B cell (primary cell): ENCODE data around the gene COL6A1. TPM values are rescaled to one million over a fixed set of nuclear protein-coding genes. Genes with fewer than 3 reads are reported as not detected.

ENCODE experiments used
- ATAC-seq: fragments of 200-7000 bp; cut with Tn5 transposase; one replicate; pipeline ENCODE4 v1.10.0; 2021; ENCODE audit warnings: low read depth, mild to moderate bottlenecking, moderate number of reproducible peaks, moderate library complexity
- CTCF ChIA-PET: fragments of 350-600 bp; sonication (Branson Sonifier 250); formaldehyde crosslinking; loops from one replicate; lab custom pipeline; 2021; ENCODE audit warnings: antibody characterized with exemption, inconsistent platforms; lab: Charles Lee
- POLR2A ChIA-PET: fragments of 350-600 bp; sonication (Branson Sonifier 250); formaldehyde crosslinking; loops from one replicate; lab custom pipeline; 2021; ENCODE audit warnings: antibody characterized with exemption; lab: Charles Lee
- DNase-seq: peaks from one replicate; pipeline ENCODE4 v3.0.0; 2013
- H2AFZ ChIP-seq: 2 replicates; pipeline ENCODE4 v1.6.1; 2012; ENCODE audit warnings: mild to moderate bottlenecking, low read depth, low read length; ENCODE audit not compliant: insufficient read depth, poor library complexity, severe bottlenecking
- H3K27ac ChIP-seq, 2 donors: 1 replicate in 1 of 2; 2 replicates in 1 of 2; pipeline ENCODE4 v1.5.1; 2012 to 2013; ENCODE audit warnings: low read length in 2 of 2, mild to moderate bottlenecking in 2 of 2, moderate library complexity in 1 of 2
- H3K27me3 ChIP-seq, 4 experiments: fragments of 200-600 bp in 1 of 4; sonication (generic) in 1 of 4; replicated peaks in 1 of 4; 1 replicate in 2 of 4; 2 replicates in 2 of 4; pipeline versions ENCODE4 v1.6.1 to v1.7.0; 2013 to 2016; ENCODE audit warnings: low read length in 3 of 4, mild to moderate bottlenecking in 2 of 4, mixed read lengths in 1 of 4, moderate library complexity in 1 of 4; ENCODE audit not compliant: insufficient read depth in 4 of 4, control insufficient read depth in 3 of 4; ENCODE audit errors: control extremely low read depth in 1 of 4
- H3K36me3 ChIP-seq, 2 experiments: replicated peaks in 1 of 2; 1 replicate in 1 of 2; 2 replicates in 1 of 2; pipeline versions ENCODE4 v1.6.1 to v1.7.1; 2013; ENCODE audit warnings: low read length in 1 of 2; ENCODE audit not compliant: insufficient read depth in 2 of 2, control insufficient read depth in 1 of 2; ENCODE audit errors: control extremely low read depth in 1 of 2, extremely low read depth in 1 of 2
- H3K4me1 ChIP-seq, 2 donors: fragments of 200-600 bp in 1 of 2; sonication (generic) in 1 of 2; 1 replicate in 1 of 2; 2 replicates in 1 of 2; pipeline versions ENCODE4 v1.5.1 to v1.6.1; 2013 to 2017; ENCODE audit warnings: low read length in 2 of 2; ENCODE audit not compliant: control insufficient read depth in 2 of 2, insufficient read depth in 2 of 2
- H3K4me2 ChIP-seq: replicated peaks from 2 replicates; pipeline ENCODE3; 2012; ENCODE audit warnings: mild to moderate bottlenecking, low read depth, low read length; ENCODE audit not compliant: poor library complexity, severe bottlenecking
- H3K4me3 ChIP-seq, 5 experiments: fragments of 200-600 bp in 1 of 5; sonication (generic) in 1 of 5; 1 replicate in 3 of 5; 2 replicates in 2 of 5; pipeline versions ENCODE4 v1.5.1 to v1.7.0; 2011 to 2016; ENCODE audit warnings: low read length in 4 of 5, mild to moderate bottlenecking in 4 of 5, low read depth in 2 of 5, control low read depth in 1 of 5, moderate library complexity in 1 of 5; ENCODE audit not compliant: insufficient read depth in 1 of 5; ENCODE audit errors: control extremely low read depth in 1 of 5, extremely low read depth in 1 of 5
- H3K79me2 ChIP-seq: fragments of 200-600 bp; sonication (generic); one replicate; pipeline ENCODE4 v1.6.0; 2016; ENCODE audit warnings: low read length; ENCODE audit not compliant: control insufficient read depth, insufficient read depth
- H3K9ac ChIP-seq: fragments of 200-600 bp; sonication (generic); 2 replicates; pipeline ENCODE4 v1.6.1; 2017; ENCODE audit warnings: mild to moderate bottlenecking, low read length, moderate library complexity
- H3K9me3 ChIP-seq, 3 donors: one replicate each; pipeline versions ENCODE4 v1.6.1 to v1.7.1; 2013; ENCODE audit warnings: low read length in 2 of 3; ENCODE audit not compliant: control insufficient read depth in 2 of 3, insufficient read depth in 1 of 3; ENCODE audit errors: control extremely low read depth in 1 of 3
- H4K20me1 ChIP-seq: 2 replicates; pipeline ENCODE4 v1.6.0; 2012; ENCODE audit warnings: mild to moderate bottlenecking, low read length; ENCODE audit not compliant: insufficient read depth, control insufficient read depth, poor library complexity, severe bottlenecking
- H3K27ac Mint-ChIP-seq: one replicate; pipeline ENCODE4 v1.8.0; 2021; ENCODE audit warnings: mixed read lengths
- H3K27me3 Mint-ChIP-seq: one replicate; pipeline ENCODE4 v1.8.0; 2021; ENCODE audit warnings: mixed read lengths
- H3K4me1 Mint-ChIP-seq: one replicate; pipeline ENCODE4 v1.8.0; 2021; ENCODE audit warnings: mixed read lengths
- H3K4me3 Mint-ChIP-seq: one replicate; pipeline ENCODE4 v1.8.0; 2021; ENCODE audit warnings: mixed read lengths
- H3K9me3 Mint-ChIP-seq: one replicate; pipeline ENCODE4 v1.8.0; 2022; ENCODE audit warnings: mixed read lengths; ENCODE audit not compliant: insufficient read depth
- EZH2 ChIP-seq: IDR thresholded peaks from 2 replicates; pipeline ENCODE4 v1.6.1; 2012; ENCODE audit warnings: borderline replicate concordance, low read depth, mild to moderate bottlenecking, moderate library complexity, low read length; ENCODE audit not compliant: insufficient read depth, poor library complexity, severe bottlenecking
- WGBS: methylation state at CpG from one replicate; pipeline ENCODE4 v1.1.5; 2013; ENCODE audit warnings: missing lambda C conversion rate; ENCODE audit not compliant: insufficient coverage; 5-methylcytosine and 5-hydroxymethylcytosine counted together
- intact Hi-C: fragments of 100-400 bp; cut with micrococcal nuclease; formaldehyde crosslinking; loops from one replicate; pipeline ENCODE4 v1.10.0; 2022
- polyA plus RNA-seq: library from polyadenylated mRNA; depleted of rRNA; stranded (reverse); fragments of >200 nt; gene quantifications from 2 replicates; pipeline ENCODE4 v1.2.3, GENCODE V29; 2012
- total RNA-seq, 2 donors: library from RNA; stranded (reverse); fragments of 120-200 nt in 1 of 2; gene quantifications; 1 replicate in 1 of 2; 2 replicates in 1 of 2; pipeline versions ENCODE4 v1.2.3 to v1.2.4, GENCODE V29; 2013 to 2022
- TF ChIP-seq, protein P1 (sequence below): fragments of 200-600 bp; IDR thresholded peaks from one replicate; pipeline ENCODE4 v1.8.0; 2022; ENCODE audit warnings: antibody characterized with exemption, mild to moderate bottlenecking

COL6A1 gene
- total and polyA plus RNA-seq, 2 donors (not counting 1 experiment from before 2014, with no cell fraction given), result 0.39 to 0.67 TPM

DNA sequence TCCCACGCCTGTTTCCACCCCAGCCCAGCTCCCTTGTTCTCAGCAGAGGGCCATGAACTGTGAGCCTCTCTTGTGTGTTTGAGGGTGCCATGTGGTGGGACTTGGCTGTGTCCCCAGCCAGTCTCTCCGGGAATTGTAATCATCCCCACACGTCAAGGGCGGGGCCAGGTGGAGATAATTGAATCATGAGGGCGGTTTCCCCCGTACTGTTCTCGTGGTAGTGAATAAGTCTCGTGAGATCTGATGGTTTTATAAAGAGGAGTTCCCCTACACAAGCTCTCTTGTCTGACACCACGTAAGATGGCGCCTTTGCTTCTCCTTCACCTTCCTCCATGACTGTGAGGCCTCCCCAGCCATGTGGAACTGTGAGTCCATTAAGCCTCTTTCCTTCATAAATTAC is 59.1 kb downstream of the COL6A1 start:
- ChIA-PET POLR2A (no interaction called here), CTCF (no interaction called here)
- intact Hi-C loops, result no loop called here
- Histone ChIP-seq H3K4me3 (no peak overlapping the region), H3K36me3 (no peaks in the 10 kb centered on the region), H3K9me3 (peaks cover 0 to 2% (median 0%) of the 10 kb centered on the region in 3 donors), H3K4me1 (no peaks in the 10 kb centered on the region), H3K27me3 (no peaks in the 10 kb centered on the region), H3K79me2 (no peaks in the 10 kb centered on the region), H3K4me2 (no peak overlapping the region), H3K27ac (no peak overlapping the region), H3K9ac (no peak overlapping the region), H4K20me1 (no peaks in the 10 kb centered on the region), H2AFZ (no peak overlapping the region)
- TF ChIP-seq EZH2, result no peak
- TF ChIP-seq, protein P1, sequence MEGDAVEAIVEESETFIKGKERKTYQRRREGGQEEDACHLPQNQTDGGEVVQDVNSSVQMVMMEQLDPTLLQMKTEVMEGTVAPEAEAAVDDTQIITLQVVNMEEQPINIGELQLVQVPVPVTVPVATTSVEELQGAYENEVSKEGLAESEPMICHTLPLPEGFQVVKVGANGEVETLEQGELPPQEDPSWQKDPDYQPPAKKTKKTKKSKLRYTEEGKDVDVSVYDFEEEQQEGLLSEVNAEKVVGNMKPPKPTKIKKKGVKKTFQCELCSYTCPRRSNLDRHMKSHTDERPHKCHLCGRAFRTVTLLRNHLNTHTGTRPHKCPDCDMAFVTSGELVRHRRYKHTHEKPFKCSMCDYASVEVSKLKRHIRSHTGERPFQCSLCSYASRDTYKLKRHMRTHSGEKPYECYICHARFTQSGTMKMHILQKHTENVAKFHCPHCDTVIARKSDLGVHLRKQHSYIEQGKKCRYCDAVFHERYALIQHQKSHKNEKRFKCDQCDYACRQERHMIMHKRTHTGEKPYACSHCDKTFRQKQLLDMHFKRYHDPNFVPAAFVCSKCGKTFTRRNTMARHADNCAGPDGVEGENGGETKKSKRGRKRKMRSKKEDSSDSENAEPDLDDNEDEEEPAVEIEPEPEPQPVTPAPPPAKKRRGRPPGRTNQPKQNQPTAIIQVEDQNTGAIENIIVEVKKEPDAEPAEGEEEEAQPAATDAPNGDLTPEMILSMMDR, result no peak
- H3K4me3 Mint-ChIP-seq, result no peak overlapping the region
- H3K27ac Mint-ChIP-seq, result no peak overlapping the region
- peaks cover 8% of the 10 kb centered on the region for H3K27me3 Mint-ChIP-seq
- no peak for ATAC-seq
- 90% methylated on average over 2 of the region's 10 CpGs for WGBS
- no peaks in the 10 kb centered on the region for H3K9me3 Mint-ChIP-seq
- no peak for DNase-seq
- H3K4me1 Mint-ChIP-seq, result no peaks in the 10 kb centered on the region

DNA sequence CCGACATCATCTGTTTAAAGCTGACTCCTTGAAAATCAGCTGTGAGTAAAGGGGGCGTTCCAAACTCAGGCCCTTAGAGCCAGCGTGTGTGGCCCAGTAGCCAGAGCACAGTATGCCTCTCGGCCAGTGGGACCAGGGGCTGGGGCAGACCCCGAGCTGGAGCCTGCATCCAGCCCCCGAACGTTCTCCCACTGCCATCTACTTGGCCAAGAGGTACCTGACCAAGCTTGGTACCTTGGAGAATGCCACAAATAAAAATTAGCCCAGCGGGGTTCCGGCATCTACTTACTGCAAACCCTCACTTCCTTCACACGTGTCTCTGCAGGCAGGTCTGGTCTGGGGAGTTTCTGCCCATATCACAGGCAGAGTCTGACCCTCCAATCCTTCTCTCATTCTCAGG is 59.6 kb downstream of the COL6A1 start:
- H3K9me3 ChIP-seq, result peaks cover 0 to 2% (median 0%) of the 10 kb centered on the region in 3 donors
- H3K9me3 Mint-ChIP-seq, result no peaks in the 10 kb centered on the region
- no peak overlapping the region for H3K27ac ChIP-seq
- no peak overlapping the region for H3K4me2 ChIP-seq
- no peak for TF ChIP-seq EZH2
- TF ChIP-seq, protein P1, result no peak
- H3K36me3 ChIP-seq, result no peaks in the 10 kb centered on the region
- H3K79me2 ChIP-seq, result no peaks in the 10 kb centered on the region
- H3K4me3 ChIP-seq, result no peak overlapping the region
- H3K27me3 ChIP-seq, result no peaks in the 10 kb centered on the region
- POLR2A ChIA-PET, result no interaction called here
- H3K4me1 Mint-ChIP-seq, result no peaks in the 10 kb centered on the region
- H3K27me3 Mint-ChIP-seq, result peaks cover 8% of the 10 kb centered on the region
- WGBS, result 90% methylated on average over 10 of the region's 10 CpGs
- H3K4me3 Mint-ChIP-seq, result no peak overlapping the region
- no peak for DNase-seq
- H3K27ac Mint-ChIP-seq, result no peak overlapping the region
- CTCF ChIA-PET, result no interaction called here
- no peak overlapping the region for H3K9ac ChIP-seq
- no peaks in the 10 kb centered on the region for H3K4me1 ChIP-seq
- H2AFZ ChIP-seq, result no peak overlapping the region
- intact Hi-C loops, result no loop called here
- H4K20me1 ChIP-seq, result no peaks in the 10 kb centered on the region
- ATAC-seq, result no peak
